ENCODE measurements around the gene TRABD2B.

DNA sequence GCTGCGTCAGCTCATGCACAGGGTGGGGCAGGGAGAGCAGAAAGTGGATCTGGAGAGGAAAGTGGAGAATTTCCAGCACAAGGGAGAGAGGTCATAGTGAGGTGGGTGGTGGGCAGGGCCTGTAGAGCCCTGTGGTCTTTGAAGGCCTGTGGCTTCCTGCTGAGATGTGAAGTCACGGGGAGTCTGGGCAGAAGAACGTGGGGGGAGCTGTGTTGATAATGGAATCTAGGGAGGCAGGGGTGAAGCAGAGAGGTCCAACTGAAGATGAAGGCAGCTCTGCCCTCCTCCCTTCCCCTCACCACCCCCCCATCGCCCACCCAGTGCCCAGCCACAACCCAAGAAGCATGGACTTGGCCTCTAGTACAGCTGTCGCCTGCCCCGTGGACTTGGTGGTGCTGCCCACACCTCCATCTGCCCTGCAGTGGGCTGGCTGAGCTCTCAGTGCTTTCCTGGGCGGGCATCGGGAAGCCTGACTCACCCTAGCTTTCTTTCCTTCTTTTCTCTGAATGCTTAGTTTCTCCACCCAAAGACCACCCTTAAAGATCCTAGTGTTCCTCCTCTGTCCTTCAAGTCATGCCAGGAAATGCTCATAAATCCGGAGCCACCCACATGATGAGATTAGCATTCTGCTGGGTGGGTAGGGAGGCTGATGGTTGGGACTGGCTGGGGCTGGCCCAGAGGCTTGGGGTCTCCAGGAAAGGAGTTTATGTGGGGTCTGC is 186.1 kb downstream of the TRABD2B start:
- no peak for TF ChIP-seq CTCF (IDR thresholded peaks at IDR 0.05; ENCODE audit: extremely low read depth in 1 of 2, insufficient read depth in 1 of 2, low read depth in 1 of 2, low read length in 2 of 2)
- no peak for TF ChIP-seq POLR2AphosphoS5 (IDR thresholded peaks at IDR 0.05; ENCODE audit: insufficient read depth, low read depth, low read length)
- TF ChIP-seq MAX (IDR thresholded peaks at IDR 0.05; ENCODE audit: insufficient read depth, insufficient read length) = no peak
- TF ChIP-seq POLR2A (IDR thresholded peaks at IDR 0.05; ENCODE audit: low read depth, low read length) = no peak
- no peak for TF ChIP-seq EZH2 (IDR thresholded peaks at IDR 0.05; ENCODE audit: borderline replicate concordance, low read depth, low read length, severe bottlenecking)
- TF ChIP-seq JUN (IDR thresholded peaks at IDR 0.05; ENCODE audit: borderline replicate concordance, insufficient read depth, insufficient read length, low read depth) = no peak
